ENCODE data around the gene SPRED1. TPM values are rescaled to one million over a fixed set of nuclear protein-coding genes. Genes with fewer than 3 reads are reported as not detected.

The SPRED1 gene
- polyA plus RNA-seq, 3 donors: 33.6 to 35.3 (median 35.0) TPM

- no peak for DNase-seq (ENCODE audit: extremely low read depth in 1 of 11, low read depth in 9 of 11, low spot score in 4 of 11)
These were observed 63.7 kb downstream of the SPRED1 start for GRCh38 chr15:38316311-38316710.

DNA sequence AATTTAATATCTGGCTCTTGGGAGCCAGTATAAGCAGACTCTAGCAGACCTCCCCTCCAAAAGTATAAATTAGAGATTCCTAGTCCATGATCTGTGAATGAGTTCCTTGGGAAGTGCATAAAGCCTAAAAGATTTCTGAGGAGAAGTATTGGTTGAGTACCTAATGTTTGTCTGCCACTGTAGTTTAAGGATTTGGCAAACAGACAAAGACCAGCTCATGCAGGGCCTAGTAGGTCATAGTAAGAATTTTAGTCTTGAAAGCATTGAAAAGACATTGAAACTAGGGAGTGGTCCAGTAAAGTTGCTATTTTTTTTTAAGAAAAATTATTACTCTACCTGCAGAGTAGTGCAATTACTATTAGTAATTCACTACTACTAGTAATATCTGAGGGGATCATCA is 67.5 kb downstream of the SPRED1 start:
- no peak for DNase-seq (ENCODE audit: extremely low read depth in 1 of 11, low read depth in 9 of 11, low spot score in 4 of 11)

DNA sequence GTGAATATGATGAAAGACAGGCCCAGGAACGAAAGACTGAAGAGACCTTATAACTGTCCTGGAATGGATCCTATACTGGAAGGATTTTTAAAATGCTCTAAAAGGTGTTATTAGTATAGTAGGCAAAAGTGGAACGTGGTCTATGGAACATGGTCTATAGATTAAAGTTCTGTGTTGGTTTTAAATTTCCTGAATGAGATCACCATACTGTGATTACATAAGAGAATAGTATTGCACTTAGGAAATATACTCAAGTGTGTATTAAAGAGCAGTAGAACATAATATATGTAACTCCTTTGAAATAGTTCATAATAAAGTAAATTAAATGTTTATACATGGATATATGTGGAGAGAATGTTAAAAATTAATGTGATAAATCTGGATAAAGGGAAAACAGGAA is 68.2 kb downstream of the SPRED1 start:
- DNase-seq (ENCODE audit: extremely low read depth in 1 of 11, low read depth in 9 of 11, low spot score in 4 of 11): no peak

- DNase-seq (ENCODE audit: extremely low read depth in 1 of 11, low read depth in 9 of 11, low spot score in 4 of 11): no peak
These were observed 71.3 kb downstream of the SPRED1 start for GRCh38 chr15:38323895-38324294.

DNA sequence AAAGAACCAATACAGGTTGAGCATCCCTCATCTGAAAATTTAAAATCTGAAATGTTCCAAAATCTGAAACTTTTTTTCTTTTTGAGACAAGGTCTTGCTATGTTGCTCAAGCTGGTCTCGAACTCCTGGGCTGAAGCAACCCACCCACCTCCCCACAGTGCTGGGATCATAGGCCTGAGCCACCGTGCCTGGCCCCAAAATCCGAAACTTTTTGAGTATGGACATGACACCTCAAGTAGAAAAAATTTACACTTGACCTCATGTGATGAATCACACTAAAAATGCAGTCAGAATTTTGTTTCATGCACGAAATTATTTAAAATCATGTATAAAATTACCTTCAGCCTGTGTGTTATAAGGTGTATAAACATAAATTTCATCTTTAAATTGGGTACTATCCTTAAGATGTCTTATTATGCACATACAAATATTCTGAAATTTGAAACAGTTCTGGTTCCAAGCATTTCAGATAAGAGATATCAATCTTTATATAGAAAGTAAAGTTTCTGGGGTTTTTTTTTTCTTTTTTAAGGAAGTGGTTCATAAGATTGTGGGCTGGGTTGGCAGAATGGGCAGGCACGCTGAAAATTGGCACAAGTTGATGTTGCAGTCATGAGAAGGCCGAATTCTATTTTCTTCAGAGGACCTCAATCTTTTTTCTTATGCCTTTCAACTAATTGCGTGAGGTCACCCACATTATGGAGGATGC is 72.5 kb downstream of the SPRED1 start:
- DNase-seq (ENCODE audit: extremely low read depth in 1 of 11, low read depth in 9 of 11, low spot score in 4 of 11): no peak

DNA sequence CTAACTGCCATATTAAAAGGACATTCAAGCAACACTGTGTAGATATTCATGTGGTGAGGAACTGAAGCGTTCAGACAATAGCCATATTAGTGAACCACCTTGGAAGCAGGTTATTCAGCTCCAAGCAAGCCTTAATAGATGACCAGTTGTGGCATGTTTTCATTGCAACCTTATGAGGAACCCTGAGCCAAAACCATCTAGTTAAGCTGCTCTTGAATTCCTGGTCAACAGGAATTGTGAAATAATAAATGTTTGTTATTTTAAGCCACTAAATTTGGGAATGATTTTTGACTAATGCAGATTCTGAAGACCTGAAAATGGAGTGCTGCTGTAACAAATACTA is 73.0 kb downstream of the SPRED1 start:
- no peak for DNase-seq (ENCODE audit: extremely low read depth in 1 of 11, low read depth in 9 of 11, low spot score in 4 of 11)

- no peak for DNase-seq (ENCODE audit: extremely low read depth in 1 of 11, low read depth in 9 of 11, low spot score in 4 of 11)
These were observed 80.1 kb downstream of the SPRED1 start for GRCh38 chr15:38332711-38333110.

DNA sequence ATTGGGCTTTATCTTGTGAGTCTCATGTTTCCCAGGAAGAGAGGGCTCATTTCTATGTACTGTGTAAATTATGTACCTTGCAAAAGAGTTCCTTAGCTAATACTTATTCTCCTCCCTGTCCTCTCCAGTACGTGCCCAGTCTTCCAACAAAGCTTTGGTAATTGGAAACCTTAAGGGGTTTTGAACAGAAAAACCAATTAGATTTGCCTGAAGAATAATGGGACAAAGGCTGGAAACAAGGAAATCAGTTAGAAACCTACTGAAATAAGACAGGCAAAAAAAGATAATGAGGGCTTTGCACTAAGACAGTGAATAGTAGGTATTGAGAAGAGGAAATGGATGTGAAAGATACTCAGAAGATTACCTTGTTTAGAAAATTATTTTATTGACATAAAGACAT is 82.5 kb downstream of the SPRED1 start:
- no peak for DNase-seq (ENCODE audit: extremely low read depth in 1 of 11, low read depth in 9 of 11, low spot score in 4 of 11)

- DNase-seq (ENCODE audit: extremely low read depth in 1 of 11, low read depth in 9 of 11, low spot score in 4 of 11): no peak
These were observed 91.7 kb downstream of the SPRED1 start for GRCh38 chr15:38344351-38344750.

- no peak for DNase-seq (ENCODE audit: extremely low read depth in 1 of 11, low read depth in 9 of 11, low spot score in 4 of 11)
These were observed 96.6 kb downstream of the SPRED1 start for GRCh38 chr15:38349251-38349650.

DNA sequence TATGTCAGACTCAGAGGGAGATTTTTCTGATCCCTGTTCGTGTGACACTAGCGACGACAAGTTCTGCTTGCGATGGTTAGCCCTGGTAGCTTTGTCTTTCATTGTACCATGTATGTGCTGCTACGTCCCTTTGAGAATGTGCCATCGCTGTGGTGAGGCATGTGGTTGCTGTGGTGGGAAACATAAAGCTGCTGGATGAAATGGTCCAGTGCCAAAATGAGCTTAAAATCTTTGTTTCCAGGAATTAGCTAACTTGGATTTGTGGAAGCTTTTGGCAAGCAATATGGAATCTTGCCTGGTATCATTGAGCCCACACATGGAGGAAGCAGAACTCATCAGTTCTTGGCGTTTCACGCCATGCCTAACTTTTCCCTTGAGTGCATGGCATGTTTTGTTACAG is 98.8 kb downstream of the SPRED1 start:
- DNase-seq (ENCODE audit: extremely low read depth in 1 of 11, low read depth in 9 of 11, low spot score in 4 of 11): no peak

GRCh38 chr15:38354315-38354929 is 101.8 kb downstream of the SPRED1 start:
- DNase-seq (ENCODE audit: extremely low read depth in 1 of 11, low read depth in 9 of 11, low spot score in 4 of 11): peak in 10 of 11 donors; percentile 20 to 60 (median 44)

DNA sequence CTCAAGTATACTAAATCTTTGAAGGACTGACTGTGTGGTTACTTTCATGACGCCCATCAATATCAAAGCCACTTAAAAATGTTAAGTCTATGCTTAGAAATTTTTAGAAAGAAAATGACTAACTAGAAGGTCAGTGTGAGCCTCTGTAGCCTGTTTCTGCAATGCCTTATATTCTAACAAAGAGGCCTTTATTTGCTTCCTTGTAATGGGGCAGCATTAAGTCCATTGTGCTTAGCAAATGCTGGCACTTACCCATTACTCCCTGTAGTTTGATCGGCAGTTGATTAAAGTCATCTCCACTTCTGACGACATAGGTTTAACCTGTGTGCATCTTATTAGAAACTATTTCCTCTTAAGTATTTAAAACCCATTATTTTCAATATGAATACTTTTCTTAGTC is 109.7 kb downstream of the SPRED1 start:
- DNase-seq (ENCODE audit: extremely low read depth in 1 of 11, low read depth in 9 of 11, low spot score in 4 of 11): no peak

DNA sequence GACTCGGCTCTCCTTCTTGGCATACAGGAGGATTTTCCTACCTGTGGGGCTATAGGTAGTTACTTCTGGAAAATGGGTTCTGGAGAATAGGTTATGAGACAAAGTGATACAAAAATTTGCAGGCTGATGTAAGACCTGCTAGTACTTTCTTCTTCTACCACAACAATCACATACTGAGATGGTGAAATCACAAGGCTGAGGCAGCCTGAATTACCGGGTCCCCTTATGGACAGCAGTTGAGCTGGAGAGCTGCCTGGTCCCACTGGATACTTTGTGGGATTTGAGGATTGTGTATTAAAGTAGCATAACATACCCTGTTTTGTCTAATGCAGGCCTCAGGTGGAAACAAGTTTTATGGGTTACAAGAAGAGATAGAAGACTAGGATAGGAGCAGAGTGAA is 114.8 kb downstream of the SPRED1 start:
- no peak for DNase-seq (ENCODE audit: extremely low read depth in 1 of 11, low read depth in 9 of 11, low spot score in 4 of 11)

DNA sequence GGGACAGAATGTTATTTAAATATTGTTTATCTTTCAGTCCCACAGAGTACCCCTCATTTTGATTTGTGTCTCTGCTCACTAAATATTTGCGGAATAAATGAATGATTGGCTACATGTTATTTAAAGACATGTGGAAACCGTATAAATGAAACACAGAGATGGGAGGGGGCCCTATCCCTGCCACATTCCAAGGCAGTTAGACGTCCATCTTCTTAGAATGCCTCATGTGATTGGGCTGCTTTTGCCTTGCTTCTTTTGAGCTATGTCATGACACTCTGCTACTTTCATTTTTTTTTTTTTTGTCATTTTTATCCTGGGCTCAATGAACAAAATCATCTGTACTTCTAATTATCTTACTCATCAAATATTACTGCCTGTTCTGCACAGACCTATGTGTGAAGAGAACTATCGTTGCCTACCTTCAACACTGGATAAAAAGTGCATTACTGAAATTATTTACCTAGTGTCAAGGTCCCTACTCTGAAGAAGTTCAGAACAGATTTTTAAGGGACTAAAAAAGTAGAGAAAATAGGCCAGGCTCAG is 117.4 kb downstream of the SPRED1 start:
- DNase-seq (ENCODE audit: extremely low read depth in 1 of 11, low read depth in 9 of 11, low spot score in 4 of 11): no peak

DNA sequence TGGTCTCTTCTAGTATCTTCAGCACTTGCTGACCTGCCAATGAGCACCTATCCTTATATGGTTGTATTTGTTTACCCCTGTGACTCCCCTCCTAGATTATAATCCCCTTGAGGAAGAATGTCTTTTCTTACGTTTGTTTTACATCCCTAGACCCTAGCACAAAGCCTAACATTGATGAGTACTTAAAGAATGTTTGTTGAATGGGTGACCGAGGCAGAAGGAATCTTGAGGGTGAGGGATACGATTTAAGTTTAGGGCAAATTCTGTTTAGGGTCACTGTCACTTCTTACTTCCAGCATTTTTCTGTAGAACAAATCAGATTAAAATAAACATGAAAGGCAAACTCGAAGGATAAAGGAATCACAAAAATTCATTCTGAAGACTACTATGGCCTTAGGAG is 120.4 kb downstream of the SPRED1 start:
- DNase-seq (ENCODE audit: extremely low read depth in 1 of 11, low read depth in 9 of 11, low spot score in 4 of 11): no peak

DNA sequence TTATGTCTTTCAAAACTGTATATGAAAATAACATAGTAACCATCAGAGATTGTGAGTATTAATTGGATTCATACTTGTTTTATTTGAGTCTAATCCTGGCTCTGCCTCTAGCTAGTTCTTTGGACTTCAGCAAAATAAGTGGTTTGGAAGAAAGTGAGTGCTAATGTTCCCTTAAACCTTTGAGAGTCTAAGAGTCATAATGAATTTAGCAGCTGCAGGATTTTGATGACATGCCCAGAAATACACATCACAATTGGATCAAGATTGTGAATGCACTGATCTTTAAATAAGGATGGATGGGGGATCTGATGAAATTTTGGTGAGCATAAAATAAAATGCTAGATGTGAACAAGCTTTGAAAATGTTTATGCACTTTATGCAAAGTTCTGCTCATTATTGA is 121.4 kb downstream of the SPRED1 start:
- no peak for DNase-seq (ENCODE audit: extremely low read depth in 1 of 11, low read depth in 9 of 11, low spot score in 4 of 11)

GRCh38 chr15:38374556-38374955 is 121.9 kb downstream of the SPRED1 start:
- DNase-seq (ENCODE audit: extremely low read depth in 1 of 11, low read depth in 9 of 11, low spot score in 4 of 11): no peak

GRCh38 chr15:38376081-38376480 is 123.4 kb downstream of the SPRED1 start:
- DNase-seq (ENCODE audit: extremely low read depth in 1 of 11, low read depth in 9 of 11, low spot score in 4 of 11): no peak

DNA sequence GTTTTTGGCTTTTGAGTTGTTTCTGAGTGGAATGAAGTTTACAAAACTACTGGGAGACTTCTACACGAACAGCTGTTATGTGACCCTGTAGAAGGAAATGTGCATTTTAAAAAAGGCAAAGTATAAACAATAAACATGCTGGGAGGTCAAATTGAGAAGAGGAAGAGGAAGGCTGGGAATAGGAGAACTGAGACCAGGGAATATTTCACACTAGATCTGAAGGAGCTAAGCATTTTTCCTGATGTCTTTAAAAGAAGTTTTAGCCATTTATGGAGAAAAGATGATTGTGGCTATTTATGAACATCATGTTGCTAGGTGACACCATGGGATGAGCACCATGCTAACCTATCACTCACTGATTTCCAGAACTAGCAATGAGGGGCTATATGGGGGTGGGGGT is 125.0 kb downstream of the SPRED1 start:
- DNase-seq (ENCODE audit: extremely low read depth in 1 of 11, low read depth in 9 of 11, low spot score in 4 of 11): peak in 4 of 11 donors; percentile 11 to 15 (median 12)

- DNase-seq (ENCODE audit: extremely low read depth in 1 of 11, low read depth in 9 of 11, low spot score in 4 of 11): peak in 4 of 11 donors; percentile 12 to 27 (median 16)
These were observed 125.5 kb downstream of the SPRED1 start for GRCh38 chr15:38378161-38378560.
